Measurements from ENCODE around the gene PELI1. TPM values are rescaled to one million over a fixed set of nuclear protein-coding genes. Genes with fewer than 3 reads are reported as not detected.

PELI1 gene
- total RNA-seq, 1 experiment from 2014 or later, result 90.7 TPM

- Histone ChIP-seq H3K4me3 (ENCODE audit: low read length) (peak overlapping the region; percentile 89), H4K20me1 (ENCODE audit: insufficient read depth, low read depth, low read length) (peaks cover 11% of the 10 kb centered on the region; the same call in 1 of the 2 replicates), H3K27me3 (ENCODE audit: low read length) (no peaks in the 10 kb centered on the region), H3K36me3 (ENCODE audit: insufficient read depth, low read length) (peaks cover 20% of the 10 kb centered on the region), H3K27ac (ENCODE audit: low read length) (peak overlapping the region; percentile 30; the same call in 1 of the 2 replicates), H3K79me2 (ENCODE audit: low read length) (peaks cover 51% of the 10 kb centered on the region), H3K9ac (ENCODE audit: low read length) (peak overlapping the region; percentile 51), H3K4me1 (ENCODE audit: low read length) (peaks cover 47% of the 10 kb centered on the region), H3K9me2 (replicated peaks; ENCODE audit: insufficient read depth, low read length) (no peaks in the 10 kb centered on the region), H2AFZ (ENCODE audit: low read length) (no peak overlapping the region), H3K4me2 (ENCODE audit: low read depth, low read length, poor library complexity, severe bottlenecking) (peak overlapping the region; percentile 95), H3K9me3 (ENCODE audit: low read length) (no peaks in the 10 kb centered on the region)
- no peak for DNase-seq
Observed at GRCh38 chr2:64145119-64145518, 899 bp upstream of the PELI1 start.

- Histone ChIP-seq H3K79me2 (ENCODE audit: low read length) (peaks cover 68% of the 10 kb centered on the region), H3K36me3 (ENCODE audit: insufficient read depth, low read length) (peaks cover 37% of the 10 kb centered on the region)
Observed at GRCh38 chr2:64143169-64144056, 807 bp downstream of the PELI1 start.

DNA sequence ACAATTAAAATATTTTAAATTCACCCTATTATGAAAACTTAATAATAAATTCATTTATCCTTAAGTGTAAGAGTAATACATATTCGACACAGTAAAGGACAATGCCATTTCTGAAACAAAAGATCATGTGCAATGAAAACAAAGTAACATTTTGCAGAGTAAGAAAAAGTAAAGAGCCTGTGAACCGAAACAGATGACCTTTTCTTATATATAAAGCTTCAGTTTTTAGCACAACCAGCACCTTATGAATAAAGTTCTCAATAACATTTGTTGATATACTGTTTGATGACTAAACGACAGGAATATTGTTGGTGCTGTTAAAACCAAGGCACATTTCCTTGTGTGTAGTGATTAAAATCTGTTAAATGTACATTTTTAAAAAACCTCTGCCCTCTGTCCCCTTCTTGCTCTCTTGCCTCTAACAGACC, 1.5 kb downstream of the PELI1 start:
- H3K9me3 ChIP-seq (ENCODE audit: low read length), result no peaks in the 10 kb centered on the region
- H3K79me2 ChIP-seq (ENCODE audit: low read length), result peaks cover 74% of the 10 kb centered on the region
- H2AFZ ChIP-seq (ENCODE audit: low read length), result no peak overlapping the region
- H3K4me3 ChIP-seq (ENCODE audit: low read length), result peak overlapping the region; percentile 89
- H3K9me2 ChIP-seq (replicated peaks; ENCODE audit: insufficient read depth, low read length), result no peaks in the 10 kb centered on the region
- no peaks in the 10 kb centered on the region for H3K27me3 ChIP-seq (ENCODE audit: low read length)
- H3K4me1 ChIP-seq (ENCODE audit: low read length), result peaks cover 67% of the 10 kb centered on the region
- peak overlapping the region; percentile 91 for H3K9ac ChIP-seq (ENCODE audit: low read length)
- no peak for DNase-seq
- H4K20me1 ChIP-seq (ENCODE audit: insufficient read depth, low read depth, low read length), result peaks cover 16% of the 10 kb centered on the region; the same call in 1 of the 2 replicates
- H3K36me3 ChIP-seq (ENCODE audit: insufficient read depth, low read length), result peaks cover 43% of the 10 kb centered on the region
- H3K27ac ChIP-seq (ENCODE audit: low read length), result peak overlapping the region; percentile 95
- H3K4me2 ChIP-seq (ENCODE audit: low read depth, low read length, poor library complexity, severe bottlenecking), result peak overlapping the region; percentile 95

More at GRCh38 chr2:64143169-64144056, 807 bp downstream of the PELI1 start:
- H3K9ac ChIP-seq (ENCODE audit: low read length), result peak overlapping the region; percentile 91
- no peaks in the 10 kb centered on the region for H3K9me2 ChIP-seq (replicated peaks; ENCODE audit: insufficient read depth, low read length)
- H2AFZ ChIP-seq (ENCODE audit: low read length), result peak overlapping the region; percentile 57; the same call in 1 of the 2 replicates
- H3K4me3 ChIP-seq (ENCODE audit: low read length), result peak overlapping the region; percentile 89
- no peaks in the 10 kb centered on the region for H3K27me3 ChIP-seq (ENCODE audit: low read length)
- peaks cover 12% of the 10 kb centered on the region; the same call in 1 of the 2 replicates for H4K20me1 ChIP-seq (ENCODE audit: insufficient read depth, low read depth, low read length)
- H3K4me2 ChIP-seq (ENCODE audit: low read depth, low read length, poor library complexity, severe bottlenecking), result peak overlapping the region; percentile 95
- DNase-seq, result peak; percentile 90
- H3K9me3 ChIP-seq (ENCODE audit: low read length), result no peaks in the 10 kb centered on the region
- peaks cover 61% of the 10 kb centered on the region for H3K4me1 ChIP-seq (ENCODE audit: low read length)
- H3K27ac ChIP-seq (ENCODE audit: low read length), result peak overlapping the region; percentile 95

DNA sequence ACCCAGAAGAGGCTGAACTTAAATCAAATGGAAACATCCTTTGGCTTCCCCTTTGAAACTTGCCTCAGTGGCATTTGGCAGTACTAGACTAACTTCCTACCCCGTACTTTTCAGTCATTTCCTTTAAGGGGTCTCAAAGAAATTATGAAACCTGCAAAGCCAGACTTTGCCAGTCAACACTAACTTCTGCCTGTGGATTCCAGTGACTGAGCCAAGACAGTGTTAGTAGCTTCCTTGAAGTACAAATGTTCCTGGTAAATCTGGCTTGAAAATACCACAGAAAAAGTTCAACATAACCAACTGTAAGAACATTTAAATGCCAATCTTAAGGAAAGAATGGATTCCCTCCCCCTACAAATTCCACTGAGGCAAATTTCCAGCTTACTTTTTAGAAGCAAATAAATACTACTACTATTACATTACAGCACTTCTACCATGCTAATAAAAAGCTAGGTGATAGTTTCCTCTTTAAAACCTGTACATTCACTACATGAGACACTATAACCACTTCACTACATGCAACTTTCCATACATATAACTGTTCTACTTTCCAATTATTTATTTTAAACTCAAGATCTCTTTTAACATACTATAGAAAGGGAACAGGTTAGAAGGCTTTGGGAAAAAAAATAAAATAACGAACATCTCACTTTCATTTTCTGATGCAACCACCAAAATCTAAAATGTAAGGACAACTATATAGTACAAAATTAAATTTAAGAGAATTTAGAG, 2.4 kb downstream of the PELI1 start:
- Histone ChIP-seq H3K27ac (ENCODE audit: low read length) (peak overlapping the region; percentile 95), H4K20me1 (ENCODE audit: insufficient read depth, low read depth, low read length) (peaks cover 16% of the 10 kb centered on the region; the same call in 1 of the 2 replicates), H3K4me3 (ENCODE audit: low read length) (peak overlapping the region; percentile 89), H3K9me3 (ENCODE audit: low read length) (no peaks in the 10 kb centered on the region), H3K9me2 (replicated peaks; ENCODE audit: insufficient read depth, low read length) (no peaks in the 10 kb centered on the region), H3K4me2 (ENCODE audit: low read depth, low read length, poor library complexity, severe bottlenecking) (peak overlapping the region; percentile 95), H3K36me3 (ENCODE audit: insufficient read depth, low read length) (peaks cover 52% of the 10 kb centered on the region), H3K27me3 (ENCODE audit: low read length) (no peaks in the 10 kb centered on the region), H2AFZ (ENCODE audit: low read length) (no peak overlapping the region), H3K79me2 (ENCODE audit: low read length) (peaks cover 83% of the 10 kb centered on the region), H3K9ac (ENCODE audit: low read length) (peak overlapping the region; percentile 91), H3K4me1 (ENCODE audit: low read length) (peaks cover 76% of the 10 kb centered on the region)
- DNase-seq, result peak; percentile 70

DNA sequence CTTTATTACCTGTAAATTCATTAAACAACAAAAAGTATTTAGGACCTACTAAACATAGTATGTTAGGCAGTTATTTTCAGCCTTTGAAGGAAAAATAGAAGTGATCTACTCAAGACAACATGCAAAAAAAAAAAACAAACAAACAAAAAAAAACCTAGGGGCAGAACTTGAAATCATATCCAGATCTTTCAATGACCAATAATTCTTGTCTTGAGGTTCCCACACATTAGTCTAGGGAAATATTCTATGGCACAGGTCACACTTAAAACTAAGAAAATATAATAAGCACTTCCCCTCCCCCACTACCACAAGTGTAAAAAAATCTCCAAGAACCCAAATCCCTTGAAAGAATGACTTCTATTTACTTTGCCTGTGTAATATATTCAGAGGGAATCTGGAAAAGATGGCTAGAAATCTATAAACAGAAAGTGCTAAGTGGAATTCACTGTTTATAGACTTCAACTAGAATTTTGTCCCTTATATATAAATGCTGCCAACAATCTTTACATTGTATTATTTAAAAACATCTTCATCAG, 3.5 kb downstream of the PELI1 start:
- Histone ChIP-seq H3K9ac (ENCODE audit: low read length) (peak overlapping the region; percentile 20), H3K27ac (ENCODE audit: low read length) (peak overlapping the region; percentile 95), H4K20me1 (ENCODE audit: insufficient read depth, low read depth, low read length) (peaks cover 16% of the 10 kb centered on the region; the same call in 1 of the 2 replicates), H3K9me2 (replicated peaks; ENCODE audit: insufficient read depth, low read length) (no peaks in the 10 kb centered on the region), H3K4me1 (ENCODE audit: low read length) (peaks cover 85% of the 10 kb centered on the region), H3K27me3 (ENCODE audit: low read length) (no peaks in the 10 kb centered on the region), H3K36me3 (ENCODE audit: insufficient read depth, low read length) (peaks cover 60% of the 10 kb centered on the region), H3K4me2 (ENCODE audit: low read depth, low read length, poor library complexity, severe bottlenecking) (peak overlapping the region; percentile 95), H2AFZ (ENCODE audit: low read length) (no peak overlapping the region), H3K4me3 (ENCODE audit: low read length) (peak overlapping the region; percentile 41), H3K9me3 (ENCODE audit: low read length) (no peaks in the 10 kb centered on the region), H3K79me2 (ENCODE audit: low read length) (peaks cover 92% of the 10 kb centered on the region)
- no peak for DNase-seq

GRCh38 chr2:64139956-64140355, 4.3 kb downstream of the PELI1 start:
- Histone ChIP-seq H3K4me3 (ENCODE audit: low read length) (peak overlapping the region; percentile 41), H3K9me3 (ENCODE audit: low read length) (no peaks in the 10 kb centered on the region), H3K4me2 (ENCODE audit: low read depth, low read length, poor library complexity, severe bottlenecking) (peak overlapping the region; percentile 95), H3K4me1 (ENCODE audit: low read length) (peaks cover 85% of the 10 kb centered on the region), H3K27ac (ENCODE audit: low read length) (peak overlapping the region; percentile 95), H3K9ac (ENCODE audit: low read length) (peak overlapping the region; percentile 20), H3K36me3 (ENCODE audit: insufficient read depth, low read length) (peaks cover 67% of the 10 kb centered on the region), H4K20me1 (ENCODE audit: insufficient read depth, low read depth, low read length) (peaks cover 16% of the 10 kb centered on the region; the same call in 1 of the 2 replicates), H3K9me2 (replicated peaks; ENCODE audit: insufficient read depth, low read length) (no peaks in the 10 kb centered on the region), H3K79me2 (ENCODE audit: low read length) (peaks cover 94% of the 10 kb centered on the region), H2AFZ (ENCODE audit: low read length) (no peak overlapping the region), H3K27me3 (ENCODE audit: low read length) (no peaks in the 10 kb centered on the region)
- no peak for DNase-seq

DNA sequence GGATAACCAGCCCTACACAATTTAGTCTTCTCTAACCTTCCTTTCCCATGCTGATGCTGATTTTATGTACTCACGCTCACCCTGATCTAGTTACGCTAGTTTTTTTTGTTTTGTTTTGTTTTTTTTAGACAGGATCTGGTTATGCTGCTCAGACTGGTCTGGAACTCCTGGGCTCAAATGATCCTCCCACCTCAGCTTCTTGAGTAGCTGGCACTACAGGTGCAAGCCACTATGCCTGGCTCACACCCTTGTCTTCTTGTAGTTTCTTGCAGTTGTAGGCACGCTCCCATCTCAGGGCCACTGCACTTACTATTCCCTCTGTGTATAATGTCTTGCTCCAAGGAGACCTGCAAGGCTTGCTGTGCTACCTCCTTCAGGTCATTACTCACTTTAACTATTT, 6.2 kb downstream of the PELI1 start:
- Histone ChIP-seq H3K4me3 (ENCODE audit: low read length) (no peak overlapping the region), H2AFZ (ENCODE audit: low read length) (no peak overlapping the region), H3K79me2 (ENCODE audit: low read length) (peaks cover 100% of the 10 kb centered on the region), H3K9me2 (replicated peaks; ENCODE audit: insufficient read depth, low read length) (no peaks in the 10 kb centered on the region), H3K27me3 (ENCODE audit: low read length) (no peaks in the 10 kb centered on the region), H3K4me1 (ENCODE audit: low read length) (peaks cover 99% of the 10 kb centered on the region), H3K27ac (ENCODE audit: low read length) (peak overlapping the region; percentile 95), H3K36me3 (ENCODE audit: insufficient read depth, low read length) (peaks cover 87% of the 10 kb centered on the region), H3K9ac (ENCODE audit: low read length) (no peak overlapping the region), H3K4me2 (ENCODE audit: low read depth, low read length, poor library complexity, severe bottlenecking) (peak overlapping the region; percentile 17), H4K20me1 (ENCODE audit: insufficient read depth, low read depth, low read length) (peaks cover 16% of the 10 kb centered on the region; the same call in 1 of the 2 replicates), H3K9me3 (ENCODE audit: low read length) (no peaks in the 10 kb centered on the region)
- DNase-seq, result no peak
